GM21515 (cell line): Measurements from ENCODE around the gene SUGCT.

ENCODE experiments used
- ATAC-seq: cut with Tn5 transposase; IDR thresholded peaks from one replicate; pipeline ENCODE4 v1.9.1; 2021; ENCODE audit not compliant: unreplicated experiment

The SUGCT gene

GRCh38 chr7:40549372-40550039 lies 414.7 kb downstream of the SUGCT start:
- no peak for ATAC-seq

- ATAC-seq: peak; percentile 60
Observed at GRCh38 chr7:40551685-40552576, 417.1 kb downstream of the SUGCT start.

- ATAC-seq: no peak
Observed at GRCh38 chr7:40560672-40561071, 425.9 kb downstream of the SUGCT start.

- ATAC-seq: no peak
Observed at GRCh38 chr7:40566879-40567278, 432.1 kb downstream of the SUGCT start.

- no peak for ATAC-seq
Observed at GRCh38 chr7:40569326-40569725, 434.5 kb downstream of the SUGCT start.

GRCh38 chr7:40570223-40570622 lies 435.4 kb downstream of the SUGCT start:
- no peak for ATAC-seq

GRCh38 chr7:40571796-40572195 lies 437.0 kb downstream of the SUGCT start:
- no peak for ATAC-seq

GRCh38 chr7:40572810-40573465 lies 438.1 kb downstream of the SUGCT start:
- no peak for ATAC-seq

GRCh38 chr7:40579401-40579800 lies 444.6 kb downstream of the SUGCT start:
- no peak for ATAC-seq

- ATAC-seq: no peak
Observed at GRCh38 chr7:40580776-40581175, 446.0 kb downstream of the SUGCT start.

- no peak for ATAC-seq
Observed at GRCh38 chr7:40582539-40582938, 447.7 kb downstream of the SUGCT start.

GRCh38 chr7:40583667-40584444 lies 449.1 kb downstream of the SUGCT start:
- no peak for ATAC-seq

GRCh38 chr7:40584667-40585433 lies 450.0 kb downstream of the SUGCT start:
- no peak for ATAC-seq

- ATAC-seq: no peak
Observed at GRCh38 chr7:40586197-40586596, 451.4 kb downstream of the SUGCT start.

- ATAC-seq: no peak
Observed at GRCh38 chr7:40587419-40587818, 452.6 kb downstream of the SUGCT start.

- ATAC-seq: no peak
Observed at GRCh38 chr7:40595129-40595528, 460.3 kb downstream of the SUGCT start.

GRCh38 chr7:40595832-40596231 lies 461.0 kb downstream of the SUGCT start:
- no peak for ATAC-seq

GRCh38 chr7:40597517-40597916 lies 462.7 kb downstream of the SUGCT start:
- no peak for ATAC-seq

GRCh38 chr7:40598915-40599314 lies 464.1 kb downstream of the SUGCT start:
- ATAC-seq: no peak

- ATAC-seq: no peak
Observed at GRCh38 chr7:40599836-40600235, 465.0 kb downstream of the SUGCT start.
